Vagina (tissue), 2 donors: Measurements from ENCODE around the gene C1QA. TPM values are rescaled to one million over a fixed set of nuclear protein-coding genes. Genes with fewer than 3 reads are reported as not detected.

ENCODE experiments used
- DNase-seq, 2 donors: peaks; one replicate each; pipeline ENCODE4 v3.0.0-alpha.2; 2017; ENCODE audit errors: extremely low spot score in 2 of 2
- H3K27ac ChIP-seq: fragments of 200-600 bp; sonication (generic); one replicate; pipeline ENCODE4 v1.5.1; 2019
- H3K27me3 ChIP-seq: fragments of 200-600 bp; sonication (generic); one replicate; pipeline ENCODE4 v1.5.1; 2019
- H3K36me3 ChIP-seq, 2 donors: fragments of 200-600 bp; sonication (generic); one replicate each; pipeline ENCODE4 v1.5.1; 2017 to 2019
- H3K4me1 ChIP-seq: fragments of 200-600 bp; sonication (generic); one replicate; pipeline ENCODE4 v1.5.1; 2019
- H3K4me3 ChIP-seq, 2 donors: fragments of 200-600 bp; sonication (generic); 1 replicate in 1 of 2; 2 replicates in 1 of 2; pipeline ENCODE4 v1.5.1; 2016 to 2019
- H3K9me3 ChIP-seq: fragments of 200-600 bp; sonication (generic); one replicate; pipeline ENCODE4 v1.5.1; 2019
- POLR2A ChIP-seq, 2 donors: fragments of 450-650 bp; IDR thresholded peaks; one replicate each; pipeline ENCODE4 v1.6.1; 2017; ENCODE audit warnings: antibody characterized with exemption in 2 of 2, mild to moderate bottlenecking in 2 of 2, moderate library complexity in 2 of 2
- POLR2AphosphoS5 ChIP-seq, 2 donors: sonication (generic); formaldehyde crosslinking; IDR thresholded peaks; one replicate each; pipeline ENCODE4 v1.9.0; 2017; ENCODE audit warnings: antibody characterized with exemption in 2 of 2, mild to moderate bottlenecking in 2 of 2, low read depth in 1 of 2; ENCODE audit not compliant: insufficient read depth in 1 of 2
- intact Hi-C: fragments of 100-400 bp; cut with DNase I; formaldehyde crosslinking; loops from one replicate; pipeline ENCODE4 v1.15.1; 2023
- total RNA-seq: library from RNA; depleted of rRNA; stranded (reverse); fragments of >200 nt; gene quantifications from one replicate; pipeline ENCODE4 v1.2.3, GENCODE V29; 2016
- TF ChIP-seq, protein P1 (sequence below), 3 experiments: fragments of 450-650 bp in 2 of 3; fragments of 200-600 bp in 1 of 3; sonication (generic) in 1 of 3; IDR thresholded peaks; one replicate each; pipeline ENCODE4 v1.5.1; 2017 to 2019; ENCODE audit warnings: antibody characterized with exemption in 3 of 3, mild to moderate bottlenecking in 2 of 3, moderate library complexity in 2 of 3

The C1QA gene
- total RNA-seq, 1 donor from 2014 or later, result 95.8 TPM

DNA sequence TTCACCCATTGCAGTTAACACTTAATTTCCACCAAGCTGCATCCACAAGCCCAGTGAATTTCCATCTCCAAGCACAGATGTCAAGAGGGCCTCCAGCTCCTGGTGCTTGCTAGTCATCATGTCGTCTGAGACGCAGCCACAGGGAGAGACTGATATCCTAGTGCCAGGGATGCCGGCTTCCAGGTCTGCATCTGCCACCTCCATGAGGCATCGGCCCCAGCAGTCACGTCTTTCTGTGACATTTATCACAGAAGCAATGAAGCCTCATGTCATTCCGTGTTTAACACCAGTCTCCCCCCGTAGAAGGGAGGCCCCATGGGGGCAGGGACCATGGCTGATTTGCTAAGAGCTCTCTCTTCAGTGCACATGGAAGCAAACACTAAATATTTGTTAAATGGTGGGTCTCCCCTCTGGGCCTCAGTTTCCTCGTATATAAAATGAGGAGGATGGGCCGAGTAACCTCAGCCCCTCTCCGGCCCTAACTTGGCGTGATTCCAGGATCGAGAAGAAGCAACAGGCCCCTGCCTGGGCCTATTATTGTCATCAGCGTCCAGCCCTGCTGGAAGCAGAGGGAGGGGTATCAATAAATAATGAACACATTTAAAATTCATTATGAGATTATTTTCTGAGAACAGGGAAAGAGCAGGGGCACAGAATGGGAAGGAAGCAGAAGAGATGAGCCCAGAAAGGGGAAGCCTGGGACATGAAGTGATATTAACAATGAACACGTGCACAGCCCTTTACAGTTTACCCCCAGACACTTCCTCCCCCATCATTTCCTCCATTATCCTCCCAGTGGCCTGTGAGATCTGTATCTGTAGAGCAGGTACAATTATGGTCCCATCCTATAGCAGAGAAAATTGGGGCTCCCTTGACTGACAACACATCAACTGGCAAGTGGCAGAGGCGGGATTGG is 15.8 kb downstream of the C1QA start:
- Histone ChIP-seq H3K4me3 (no peak overlapping the region), H3K27me3 (no peaks in the 10 kb centered on the region), H3K4me1 (no peaks in the 10 kb centered on the region), H3K27ac (no peak overlapping the region), H3K36me3 (no peaks in the 10 kb centered on the region), H3K9me3 (no peaks in the 10 kb centered on the region)
- intact Hi-C loops, result no loop called here
- TF ChIP-seq POLR2A (IDR thresholded peaks at IDR 0.05), result no peak
- TF ChIP-seq, protein P1, sequence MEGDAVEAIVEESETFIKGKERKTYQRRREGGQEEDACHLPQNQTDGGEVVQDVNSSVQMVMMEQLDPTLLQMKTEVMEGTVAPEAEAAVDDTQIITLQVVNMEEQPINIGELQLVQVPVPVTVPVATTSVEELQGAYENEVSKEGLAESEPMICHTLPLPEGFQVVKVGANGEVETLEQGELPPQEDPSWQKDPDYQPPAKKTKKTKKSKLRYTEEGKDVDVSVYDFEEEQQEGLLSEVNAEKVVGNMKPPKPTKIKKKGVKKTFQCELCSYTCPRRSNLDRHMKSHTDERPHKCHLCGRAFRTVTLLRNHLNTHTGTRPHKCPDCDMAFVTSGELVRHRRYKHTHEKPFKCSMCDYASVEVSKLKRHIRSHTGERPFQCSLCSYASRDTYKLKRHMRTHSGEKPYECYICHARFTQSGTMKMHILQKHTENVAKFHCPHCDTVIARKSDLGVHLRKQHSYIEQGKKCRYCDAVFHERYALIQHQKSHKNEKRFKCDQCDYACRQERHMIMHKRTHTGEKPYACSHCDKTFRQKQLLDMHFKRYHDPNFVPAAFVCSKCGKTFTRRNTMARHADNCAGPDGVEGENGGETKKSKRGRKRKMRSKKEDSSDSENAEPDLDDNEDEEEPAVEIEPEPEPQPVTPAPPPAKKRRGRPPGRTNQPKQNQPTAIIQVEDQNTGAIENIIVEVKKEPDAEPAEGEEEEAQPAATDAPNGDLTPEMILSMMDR (IDR thresholded peaks at IDR 0.05), result no peak
- TF ChIP-seq POLR2AphosphoS5 (IDR thresholded peaks at IDR 0.05; ENCODE audit: insufficient read depth in 1 of 2, low read depth in 1 of 2), result no peak
- no peak for DNase-seq

DNA sequence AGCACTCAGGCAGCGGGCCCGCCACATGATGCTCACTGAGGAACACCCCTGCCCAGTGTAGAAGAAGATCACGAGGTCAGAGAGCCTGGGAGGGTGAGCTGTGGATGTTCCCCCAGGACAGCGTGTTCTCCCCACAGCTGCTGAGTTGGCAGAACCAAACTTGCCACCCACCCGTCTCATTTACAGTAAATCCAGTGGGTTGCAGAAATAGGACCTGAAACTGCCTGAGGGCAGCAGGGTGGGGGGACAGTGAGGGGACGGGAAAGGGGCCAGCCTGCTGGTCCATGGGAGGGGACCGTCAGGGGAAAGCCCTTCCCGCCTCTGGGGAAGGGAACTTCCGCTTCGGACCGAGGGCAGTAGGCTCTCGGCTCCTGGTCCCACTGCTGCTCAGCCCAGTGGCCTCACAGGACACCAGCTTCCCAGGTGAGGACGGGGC is 16.5 kb downstream of the C1QA start, which contains the start of gene C1QB:
Gene C1QB, plus strand, starts transcription at position 356 of the 436 bp plus-strand sequence. CDS start 6,227 bp downstream, outside the sequence.
- Histone ChIP-seq H3K9me3 (no peaks in the 10 kb centered on the region), H3K27me3 (no peaks in the 10 kb centered on the region), H3K27ac (no peak within 1 kb of the TSS), H3K36me3 (no peaks in the 10 kb centered on the region), H3K4me1 (no peaks in the 10 kb centered on the region), H3K4me3 (peak within 1 kb of the TSS in 1 of 2 donors; percentile 21)
- intact Hi-C loops, result no loop called here
- DNase-seq, result no peak
- TF ChIP-seq POLR2A (IDR thresholded peaks at IDR 0.05), result no peak
- TF ChIP-seq, protein P1 (IDR thresholded peaks at IDR 0.05), result no peak
- peak in 1 of 2 donors; percentile 9 for TF ChIP-seq POLR2AphosphoS5 (IDR thresholded peaks at IDR 0.05; ENCODE audit: insufficient read depth in 1 of 2, low read depth in 1 of 2)

DNA sequence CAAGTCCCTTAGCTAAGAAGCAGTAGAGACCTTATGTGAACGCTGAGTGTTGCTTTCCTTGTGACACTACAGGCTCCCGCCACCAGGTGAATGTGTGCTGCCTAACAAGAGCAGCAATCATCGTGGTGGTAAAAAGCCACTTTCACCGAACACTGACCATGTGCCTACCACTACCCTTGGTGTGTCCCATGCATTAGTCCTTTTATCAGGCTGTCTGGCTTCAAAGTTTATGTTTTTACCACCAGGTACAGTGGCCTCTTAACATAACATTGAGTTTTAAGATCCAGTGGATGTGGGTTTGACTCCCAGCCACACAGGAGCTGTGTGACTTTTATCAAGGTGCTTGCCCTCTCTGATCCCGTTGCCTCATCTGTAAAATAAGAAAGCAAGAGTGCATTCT is 18.3 kb downstream of the C1QA start:
- DNase-seq, result no peak
- H3K9me3 ChIP-seq, result no peaks in the 10 kb centered on the region
- H3K4me3 ChIP-seq, result peak overlapping the region in 1 of 2 donors; percentile 9
- no peaks in the 10 kb centered on the region for H3K4me1 ChIP-seq
- intact Hi-C loops, result no loop called here
- TF ChIP-seq, protein P1 (IDR thresholded peaks at IDR 0.05), result no peak
- TF ChIP-seq POLR2A (IDR thresholded peaks at IDR 0.05) (no peak), POLR2AphosphoS5 (IDR thresholded peaks at IDR 0.05; ENCODE audit: insufficient read depth in 1 of 2, low read depth in 1 of 2) (no peak)
- no peaks in the 10 kb centered on the region for H3K36me3 ChIP-seq
- H3K27me3 ChIP-seq, result no peaks in the 10 kb centered on the region
- H3K27ac ChIP-seq, result no peak overlapping the region

DNA sequence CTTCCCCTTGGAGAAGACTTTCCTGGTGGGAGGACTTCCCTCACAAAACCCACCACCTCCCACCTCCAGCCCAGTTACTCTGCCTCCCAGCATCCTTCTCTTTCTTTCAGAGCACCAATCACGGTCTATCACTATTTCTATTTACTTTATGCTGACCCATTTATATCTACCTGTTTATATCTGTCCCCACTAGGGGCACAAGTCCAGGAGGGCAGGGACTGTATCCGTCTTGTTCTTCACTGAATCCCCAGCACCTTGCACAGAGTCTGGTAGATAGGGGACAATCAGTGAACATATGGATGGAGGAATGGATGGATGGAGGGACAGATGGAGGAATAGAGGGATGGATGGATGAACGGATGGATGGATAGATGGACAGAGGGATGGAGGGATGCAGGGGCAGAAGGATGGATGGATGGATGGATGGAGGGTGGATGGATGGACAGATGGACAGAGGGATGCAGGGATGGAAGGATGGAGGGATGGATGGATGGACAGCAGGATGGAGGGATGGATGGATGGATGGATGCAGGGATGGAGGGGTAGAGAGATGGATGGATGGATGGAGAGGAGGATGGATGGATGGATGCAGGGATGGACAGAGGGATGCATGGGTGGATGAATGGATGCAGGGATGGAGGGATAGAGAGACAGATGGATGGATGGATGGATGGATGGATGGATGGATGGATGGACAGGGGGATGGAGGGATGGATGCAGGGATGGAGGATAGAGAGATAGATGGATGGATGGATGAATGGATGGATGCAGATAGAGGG is 22.1 kb downstream of the C1QA start:
- intact Hi-C loops, result no loop called here
- H3K27me3 ChIP-seq, result no peaks in the 10 kb centered on the region
- no peak for DNase-seq
- H3K9me3 ChIP-seq, result no peaks in the 10 kb centered on the region
- no peak overlapping the region for H3K4me3 ChIP-seq
- TF ChIP-seq, protein P1 (IDR thresholded peaks at IDR 0.05), result no peak
- TF ChIP-seq POLR2A (IDR thresholded peaks at IDR 0.05) (no peak), POLR2AphosphoS5 (IDR thresholded peaks at IDR 0.05; ENCODE audit: insufficient read depth in 1 of 2, low read depth in 1 of 2) (no peak)
- no peak overlapping the region for H3K27ac ChIP-seq
- H3K36me3 ChIP-seq, result no peaks in the 10 kb centered on the region
- H3K4me1 ChIP-seq, result no peaks in the 10 kb centered on the region
